ENCODE measurements around the gene TMC1.

- TF ChIP-seq, protein P1, sequence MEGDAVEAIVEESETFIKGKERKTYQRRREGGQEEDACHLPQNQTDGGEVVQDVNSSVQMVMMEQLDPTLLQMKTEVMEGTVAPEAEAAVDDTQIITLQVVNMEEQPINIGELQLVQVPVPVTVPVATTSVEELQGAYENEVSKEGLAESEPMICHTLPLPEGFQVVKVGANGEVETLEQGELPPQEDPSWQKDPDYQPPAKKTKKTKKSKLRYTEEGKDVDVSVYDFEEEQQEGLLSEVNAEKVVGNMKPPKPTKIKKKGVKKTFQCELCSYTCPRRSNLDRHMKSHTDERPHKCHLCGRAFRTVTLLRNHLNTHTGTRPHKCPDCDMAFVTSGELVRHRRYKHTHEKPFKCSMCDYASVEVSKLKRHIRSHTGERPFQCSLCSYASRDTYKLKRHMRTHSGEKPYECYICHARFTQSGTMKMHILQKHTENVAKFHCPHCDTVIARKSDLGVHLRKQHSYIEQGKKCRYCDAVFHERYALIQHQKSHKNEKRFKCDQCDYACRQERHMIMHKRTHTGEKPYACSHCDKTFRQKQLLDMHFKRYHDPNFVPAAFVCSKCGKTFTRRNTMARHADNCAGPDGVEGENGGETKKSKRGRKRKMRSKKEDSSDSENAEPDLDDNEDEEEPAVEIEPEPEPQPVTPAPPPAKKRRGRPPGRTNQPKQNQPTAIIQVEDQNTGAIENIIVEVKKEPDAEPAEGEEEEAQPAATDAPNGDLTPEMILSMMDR (IDR thresholded peaks at IDR 0.05) = no peak
- TF ChIP-seq POLR2A (IDR thresholded peaks at IDR 0.05) (no peak), EP300 (IDR thresholded peaks at IDR 0.05) (no peak)
These were observed 101.7 kb downstream of the TMC1 start for GRCh38 chr9:72623156-72623555.

Data from ovary (tissue), 3 donors.